Measurements from ENCODE around the gene C12orf43. TPM values are rescaled to one million over a fixed set of nuclear protein-coding genes. Genes with fewer than 3 reads are reported as not detected.

C12orf43 gene
- polyA plus RNA-seq, 1 donor, result 10.4 TPM

GRCh38 chr12:121030576-121031212, 14.4 kb upstream of the C12orf43 start:
- no peak overlapping the region for H3K27ac ChIP-seq (ENCODE audit: low read length)
- no peaks in the 10 kb centered on the region for H3K9me3 ChIP-seq (ENCODE audit: control insufficient read depth, low read depth, low read length)
- no peak overlapping the region for H3K4me3 ChIP-seq (ENCODE audit: low read length)
- no peak for DNase-seq
- peaks cover 9% of the 10 kb centered on the region for H3K4me1 ChIP-seq (ENCODE audit: control insufficient read depth, insufficient read depth, low read length)
- 100% methylated on average over 1 of the region's 10 CpGs for WGBS (ENCODE audit: insufficient coverage, low lambda C conversion rate)
- H3K27me3 ChIP-seq (ENCODE audit: control insufficient read depth, insufficient read depth, low read length), result no peaks in the 10 kb centered on the region
- H3K36me3 ChIP-seq (ENCODE audit: control insufficient read depth, insufficient read depth, low read length), result no peaks in the 10 kb centered on the region

GRCh38 chr12:121026274-121027045, 10.2 kb upstream of the C12orf43 start:
- Histone ChIP-seq H3K4me3 (ENCODE audit: low read length) (no peak overlapping the region), H3K27me3 (ENCODE audit: control insufficient read depth, insufficient read depth, low read length) (no peaks in the 10 kb centered on the region), H3K9me3 (ENCODE audit: control insufficient read depth, low read depth, low read length) (no peaks in the 10 kb centered on the region), H3K27ac (ENCODE audit: low read length) (peak overlapping the region; percentile 84), H3K36me3 (ENCODE audit: control insufficient read depth, insufficient read depth, low read length) (no peaks in the 10 kb centered on the region), H3K4me1 (ENCODE audit: control insufficient read depth, insufficient read depth, low read length) (peaks cover 20% of the 10 kb centered on the region)
- DNase-seq, result peak in 1 of 2 donors; percentile 16
- 80% methylated on average over 1 of the region's 10 CpGs for WGBS (ENCODE audit: insufficient coverage, low lambda C conversion rate)

DNA sequence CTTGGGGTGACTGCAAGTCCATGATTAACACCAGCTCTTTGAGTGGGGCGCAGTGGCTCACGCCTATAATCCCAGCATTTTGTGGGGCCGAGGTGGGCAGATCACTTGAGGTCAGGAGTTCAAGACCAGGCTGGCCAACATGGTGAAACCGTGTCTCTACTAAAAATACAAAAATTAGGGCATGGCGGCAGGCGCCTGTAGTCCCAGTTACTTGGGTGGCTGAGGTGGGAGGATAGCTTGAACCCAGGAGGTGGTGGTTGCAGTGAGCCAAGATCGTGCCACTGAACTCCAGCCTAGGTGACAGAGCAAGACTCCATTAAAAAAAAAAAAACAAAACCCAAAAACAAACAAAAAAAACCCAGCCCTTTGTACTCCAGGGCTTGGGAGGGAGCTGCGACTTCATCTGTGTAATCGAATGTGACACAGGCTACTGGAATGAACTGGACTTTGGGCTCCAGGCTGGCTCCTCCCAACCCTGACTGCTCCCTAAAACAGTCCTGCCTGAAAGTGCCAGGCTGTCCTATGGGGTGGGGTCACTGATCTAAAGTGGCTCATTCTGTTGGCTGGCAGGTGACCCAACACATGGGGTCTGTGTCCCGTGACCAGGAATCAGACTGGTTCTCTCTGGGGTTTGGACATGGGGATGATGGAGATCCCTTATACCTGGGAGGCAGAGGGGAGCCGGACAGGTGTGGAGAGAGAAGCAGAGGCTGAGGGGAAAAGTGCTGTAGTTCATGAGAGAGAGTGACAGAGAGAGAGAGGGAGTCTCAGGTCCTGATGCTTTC, 9.3 kb upstream of the C12orf43 start:
- no peaks in the 10 kb centered on the region for H3K27me3 ChIP-seq (ENCODE audit: control insufficient read depth, insufficient read depth, low read length)
- H3K4me3 ChIP-seq (ENCODE audit: low read length), result no peak overlapping the region
- no peaks in the 10 kb centered on the region for H3K9me3 ChIP-seq (ENCODE audit: control insufficient read depth, low read depth, low read length)
- WGBS (ENCODE audit: insufficient coverage, low lambda C conversion rate), result no CpG with 5 or more reads among the region's 11 CpGs
- DNase-seq, result peak; percentile 85 to 95
- H3K36me3 ChIP-seq (ENCODE audit: control insufficient read depth, insufficient read depth, low read length), result no peaks in the 10 kb centered on the region
- H3K27ac ChIP-seq (ENCODE audit: low read length), result peak overlapping the region; percentile 84
- peaks cover 20% of the 10 kb centered on the region for H3K4me1 ChIP-seq (ENCODE audit: control insufficient read depth, insufficient read depth, low read length)

DNA sequence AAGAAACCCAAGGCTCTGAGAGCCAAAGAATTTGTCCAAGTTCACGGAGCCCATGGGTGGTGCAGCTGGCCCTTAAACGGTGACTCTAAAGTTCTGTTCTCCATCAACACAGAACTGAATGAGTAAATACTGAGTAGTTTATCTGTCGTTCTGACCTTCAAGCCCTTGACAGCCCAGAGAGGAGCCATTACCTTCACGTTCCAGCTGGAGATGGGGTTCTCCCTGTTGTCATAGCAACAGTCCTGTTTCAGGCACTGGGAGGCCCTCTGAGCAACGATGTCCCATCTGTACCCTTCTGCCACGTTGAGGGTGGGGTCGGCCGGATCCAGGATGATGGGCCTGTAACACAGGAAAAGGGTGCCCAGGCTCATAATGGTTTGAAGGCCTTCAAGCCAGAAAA, 7.5 kb upstream of the C12orf43 start:
- no CpG with 5 or more reads among the region's 8 CpGs for WGBS (ENCODE audit: insufficient coverage, low lambda C conversion rate)
- peaks cover 20% of the 10 kb centered on the region for H3K4me1 ChIP-seq (ENCODE audit: control insufficient read depth, insufficient read depth, low read length)
- no peak overlapping the region for H3K4me3 ChIP-seq (ENCODE audit: low read length)
- H3K27ac ChIP-seq (ENCODE audit: low read length), result no peak overlapping the region
- H3K36me3 ChIP-seq (ENCODE audit: control insufficient read depth, insufficient read depth, low read length), result no peaks in the 10 kb centered on the region
- DNase-seq, result no peak
- no peaks in the 10 kb centered on the region for H3K9me3 ChIP-seq (ENCODE audit: control insufficient read depth, low read depth, low read length)
- no peaks in the 10 kb centered on the region for H3K27me3 ChIP-seq (ENCODE audit: control insufficient read depth, insufficient read depth, low read length)

DNA sequence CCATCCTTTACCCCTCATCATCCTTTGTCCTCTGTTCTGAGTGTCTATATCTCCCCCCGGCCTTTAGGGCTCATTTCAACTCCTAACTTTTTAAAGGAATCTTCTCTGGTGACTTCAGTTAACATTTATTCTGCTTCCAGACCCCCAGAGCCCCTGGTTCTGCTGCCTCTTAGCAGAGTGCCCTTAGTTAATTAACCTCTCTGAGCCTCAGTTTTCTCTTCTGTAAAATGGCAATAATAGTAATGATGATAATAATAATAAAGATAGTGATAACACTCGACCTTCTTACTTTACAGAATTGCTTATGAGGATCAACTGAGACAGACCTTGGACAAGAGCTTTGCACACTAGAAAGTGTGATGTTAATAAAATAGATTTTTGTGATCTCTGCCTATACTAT, 6.4 kb upstream of the C12orf43 start:
- 71% methylated on average over 2 of the region's 2 CpGs for WGBS (ENCODE audit: insufficient coverage, low lambda C conversion rate)
- Histone ChIP-seq H3K4me1 (ENCODE audit: control insufficient read depth, insufficient read depth, low read length) (peaks cover 20% of the 10 kb centered on the region), H3K27me3 (ENCODE audit: control insufficient read depth, insufficient read depth, low read length) (no peaks in the 10 kb centered on the region), H3K4me3 (ENCODE audit: low read length) (no peak overlapping the region), H3K27ac (ENCODE audit: low read length) (no peak overlapping the region), H3K9me3 (ENCODE audit: control insufficient read depth, low read depth, low read length) (no peaks in the 10 kb centered on the region), H3K36me3 (ENCODE audit: control insufficient read depth, insufficient read depth, low read length) (no peaks in the 10 kb centered on the region)
- DNase-seq, result no peak

DNA sequence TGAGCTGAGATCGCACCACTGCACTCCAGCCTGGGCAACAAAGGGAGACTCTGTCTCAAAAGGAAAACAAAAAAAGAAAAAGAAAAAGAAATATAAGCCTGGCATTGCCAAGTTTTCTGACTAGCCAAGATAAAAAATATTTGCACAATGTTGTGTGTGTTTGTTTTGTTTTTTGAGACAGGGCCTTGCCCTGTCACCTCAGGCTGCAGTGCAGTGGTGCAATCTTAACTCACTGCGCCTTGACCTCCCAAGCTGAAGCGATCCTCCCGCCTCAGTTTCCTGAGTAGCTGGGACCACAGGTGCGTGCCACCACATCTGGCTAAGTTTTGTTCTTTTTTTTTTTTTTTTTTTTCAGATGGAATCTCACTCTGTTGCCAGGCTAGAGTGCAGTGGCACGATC, 5.5 kb upstream of the C12orf43 start:
- no peak overlapping the region for H3K4me3 ChIP-seq (ENCODE audit: low read length)
- DNase-seq, result no peak
- no CpG with 5 or more reads among the region's 6 CpGs for WGBS (ENCODE audit: insufficient coverage, low lambda C conversion rate)
- no peaks in the 10 kb centered on the region for H3K9me3 ChIP-seq (ENCODE audit: control insufficient read depth, low read depth, low read length)
- H3K27me3 ChIP-seq (ENCODE audit: control insufficient read depth, insufficient read depth, low read length), result no peaks in the 10 kb centered on the region
- H3K27ac ChIP-seq (ENCODE audit: low read length), result no peak overlapping the region
- H3K4me1 ChIP-seq (ENCODE audit: control insufficient read depth, insufficient read depth, low read length), result peaks cover 20% of the 10 kb centered on the region
- no peaks in the 10 kb centered on the region for H3K36me3 ChIP-seq (ENCODE audit: control insufficient read depth, insufficient read depth, low read length)

GRCh38 chr12:121018860-121019617, 2.8 kb upstream of the C12orf43 start:
- Histone ChIP-seq H3K4me3 (ENCODE audit: low read length) (no peak overlapping the region), H3K27me3 (ENCODE audit: control insufficient read depth, insufficient read depth, low read length) (no peaks in the 10 kb centered on the region), H3K27ac (ENCODE audit: low read length) (no peak overlapping the region), H3K9me3 (ENCODE audit: control insufficient read depth, low read depth, low read length) (no peaks in the 10 kb centered on the region), H3K4me1 (ENCODE audit: control insufficient read depth, insufficient read depth, low read length) (peaks cover 9% of the 10 kb centered on the region), H3K36me3 (ENCODE audit: control insufficient read depth, insufficient read depth, low read length) (no peaks in the 10 kb centered on the region)
- no peak for DNase-seq
- WGBS (ENCODE audit: insufficient coverage, low lambda C conversion rate), result no CpG with 5 or more reads among the region's 2 CpGs

- WGBS (ENCODE audit: insufficient coverage, low lambda C conversion rate), result no CpG with 5 or more reads among the region's 15 CpGs
- no peaks in the 10 kb centered on the region for H3K9me3 ChIP-seq (ENCODE audit: control insufficient read depth, low read depth, low read length)
- H3K27ac ChIP-seq (ENCODE audit: low read length), result no peak overlapping the region
- H3K4me3 ChIP-seq (ENCODE audit: low read length), result no peak overlapping the region
- no peaks in the 10 kb centered on the region for H3K27me3 ChIP-seq (ENCODE audit: control insufficient read depth, insufficient read depth, low read length)
- no peaks in the 10 kb centered on the region for H3K36me3 ChIP-seq (ENCODE audit: control insufficient read depth, insufficient read depth, low read length)
- peaks cover 9% of the 10 kb centered on the region for H3K4me1 ChIP-seq (ENCODE audit: control insufficient read depth, insufficient read depth, low read length)
- DNase-seq, result no peak
Observed at GRCh38 chr12:121017966-121018491, 1.7 kb upstream of the C12orf43 start.

DNA sequence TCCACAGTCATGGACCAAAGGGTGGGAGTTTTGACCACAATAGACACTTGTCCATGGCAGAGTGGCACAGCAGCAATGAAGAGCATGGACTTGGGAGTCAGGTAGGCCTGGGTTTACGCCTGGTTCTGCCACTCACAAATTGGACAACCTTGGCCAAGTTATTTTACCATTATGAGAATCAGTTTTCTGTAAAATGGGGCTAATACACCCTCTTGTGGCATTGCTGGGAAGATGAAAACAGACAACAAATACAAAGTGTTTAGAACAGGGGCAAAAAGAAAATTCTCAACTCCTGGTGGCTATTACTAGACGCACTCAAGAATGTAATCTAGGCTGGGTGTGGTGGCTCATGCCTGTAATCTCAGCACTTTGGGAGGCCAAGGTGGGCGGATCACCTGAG, 2.6 kb downstream of the C12orf43 start:
- Histone ChIP-seq H3K9me3 (ENCODE audit: control insufficient read depth, low read depth, low read length) (no peaks in the 10 kb centered on the region), H3K27ac (ENCODE audit: low read length) (no peak overlapping the region), H3K4me3 (ENCODE audit: low read length) (no peak overlapping the region), H3K27me3 (ENCODE audit: control insufficient read depth, insufficient read depth, low read length) (no peaks in the 10 kb centered on the region), H3K4me1 (ENCODE audit: control insufficient read depth, insufficient read depth, low read length) (peaks cover 12% of the 10 kb centered on the region), H3K36me3 (ENCODE audit: control insufficient read depth, insufficient read depth, low read length) (peaks cover 26% of the 10 kb centered on the region)
- DNase-seq, result no peak
- WGBS (ENCODE audit: insufficient coverage, low lambda C conversion rate), result no CpG with 5 or more reads among the region's 3 CpGs

GRCh38 chr12:121011820-121012219, 4.5 kb downstream of the C12orf43 start:
- H3K36me3 ChIP-seq (ENCODE audit: control insufficient read depth, insufficient read depth, low read length), result peaks cover 32% of the 10 kb centered on the region
- no peaks in the 10 kb centered on the region for H3K27me3 ChIP-seq (ENCODE audit: control insufficient read depth, insufficient read depth, low read length)
- H3K4me1 ChIP-seq (ENCODE audit: control insufficient read depth, insufficient read depth, low read length), result peaks cover 12% of the 10 kb centered on the region
- no peak overlapping the region for H3K4me3 ChIP-seq (ENCODE audit: low read length)
- WGBS (ENCODE audit: insufficient coverage, low lambda C conversion rate), result 86% methylated on average over 1 of the region's 6 CpGs
- H3K27ac ChIP-seq (ENCODE audit: low read length), result no peak overlapping the region
- DNase-seq, result no peak
- H3K9me3 ChIP-seq (ENCODE audit: control insufficient read depth, low read depth, low read length), result no peaks in the 10 kb centered on the region
